WTC11 (cell line): Measurements from ENCODE around the gene NHERF2. TPM values are rescaled to one million over a fixed set of nuclear protein-coding genes. Genes with fewer than 3 reads are reported as not detected.

Experiments used
- ATAC-seq: fragments of 200-7000 bp; cut with Tn5 transposase; 2 replicates; pipeline ENCODE4 v1.10.0; 2021; ENCODE audit warnings: mild to moderate bottlenecking, moderate library complexity
- Bru-seq: library from RNA; stranded (reverse); fragments of 400-500 nt; gene quantifications from one replicate; lab custom pipeline; 2021; lab: Mats Ljungman, UMichigan
- CTCF ChIA-PET: fragments of 300-600 bp; sonication (Branson Sonifier 250); formaldehyde crosslinking; loops from one replicate; lab custom pipeline; 2021; ENCODE audit warnings: antibody characterized with exemption; lab: Charles Lee
- POLR2A ChIA-PET: fragments of 350-600 bp; sonication (Branson Sonifier 250); formaldehyde crosslinking; loops from one replicate; lab custom pipeline; 2021; ENCODE audit warnings: antibody characterized with exemption; lab: Charles Lee
- DNase-seq: peaks from one replicate; pipeline ENCODE4 v3.0.0; 2021; ENCODE audit warnings: low spot score
- H3K27ac Mint-ChIP-seq: 2 replicates; pipeline ENCODE4 v1.8.0; 2021; ENCODE audit warnings: mixed read lengths
- H3K27me3 Mint-ChIP-seq: 2 replicates; pipeline ENCODE4 v1.8.0; 2021; ENCODE audit warnings: low read depth, mild to moderate bottlenecking, moderate library complexity, mixed read lengths
- H3K36me3 Mint-ChIP-seq: 2 replicates; pipeline ENCODE4 v1.8.0; 2021; ENCODE audit warnings: mixed read lengths
- H3K4me1 Mint-ChIP-seq: 2 replicates; pipeline ENCODE4 v1.8.0; 2022; ENCODE audit warnings: mixed read lengths
- H3K4me3 Mint-ChIP-seq: 2 replicates; pipeline ENCODE4 v1.8.0; 2021; ENCODE audit warnings: mild to moderate bottlenecking, moderate library complexity, mixed read lengths
- H3K9me3 Mint-ChIP-seq: 2 replicates; pipeline ENCODE4 v1.8.0; 2021; ENCODE audit warnings: mixed read lengths
- AFF4 ChIP-seq: sonication (generic); formaldehyde crosslinking; IDR thresholded peaks from 2 replicates; pipeline ENCODE4 v1.8.1; 2023; ENCODE audit warnings: mild to moderate bottlenecking, missing genetic modification reagents, borderline replicate concordance
- ATF1 ChIP-seq: sonication (generic); formaldehyde crosslinking; IDR thresholded peaks from 2 replicates; pipeline ENCODE4 v1.8.1; 2023; ENCODE audit warnings: mild to moderate bottlenecking, moderate library complexity, missing genetic modification reagents
- ATF3 ChIP-seq: sonication (generic); formaldehyde crosslinking; conservative IDR thresholded peaks from 2 replicates; pipeline ENCODE4 v1.8.1; 2022; ENCODE audit warnings: mild to moderate bottlenecking, missing genetic modification reagents
- ELF4 ChIP-seq: sonication (generic); formaldehyde crosslinking; IDR thresholded peaks from 2 replicates; pipeline ENCODE4 v1.8.1; 2022; ENCODE audit warnings: low read depth, mild to moderate bottlenecking, moderate library complexity, missing genetic modification reagents
- EMX1 ChIP-seq: fragments of 250-450 bp; sonication (Bioruptor Pico); IDR thresholded peaks from 2 replicates; pipeline ENCODE4 v1.8.0; 2021; ENCODE audit warnings: mild to moderate bottlenecking
- ERG ChIP-seq: fragments of 250-450 bp; sonication (Bioruptor Pico); IDR thresholded peaks from 2 replicates; pipeline ENCODE4 v1.8.0; 2021; ENCODE audit warnings: mild to moderate bottlenecking
- MAX ChIP-seq: sonication (generic); formaldehyde crosslinking; IDR thresholded peaks from 2 replicates; pipeline ENCODE4 v1.8.0; 2022; ENCODE audit warnings: mild to moderate bottlenecking, missing genetic modification reagents
- NFATC4 ChIP-seq: fragments of 250-450 bp; sonication (Bioruptor Pico); IDR thresholded peaks from 2 replicates; pipeline ENCODE4 v1.9.0; 2021; ENCODE audit warnings: mild to moderate bottlenecking
- NR3C1 ChIP-seq: sonication (generic); formaldehyde crosslinking; conservative IDR thresholded peaks from 2 replicates; pipeline ENCODE4 v1.8.1; 2023; ENCODE audit warnings: low read depth, mild to moderate bottlenecking, missing genetic modification reagents
- PRDM15 ChIP-seq: sonication (generic); formaldehyde crosslinking; IDR thresholded peaks from 2 replicates; pipeline ENCODE4 v1.8.0; 2022; ENCODE audit warnings: missing genetic modification reagents
- RELA ChIP-seq: sonication (generic); formaldehyde crosslinking; IDR thresholded peaks from 2 replicates; pipeline ENCODE4 v1.8.1; 2022; ENCODE audit warnings: missing genetic modification reagents, mild to moderate bottlenecking, borderline replicate concordance
- ZBTB21 ChIP-seq: sonication (generic); formaldehyde crosslinking; IDR thresholded peaks from 2 replicates; pipeline ENCODE4 v1.8.1; 2023; ENCODE audit warnings: mild to moderate bottlenecking, missing genetic modification reagents, borderline replicate concordance
- ZBTB43 ChIP-seq: sonication (generic); formaldehyde crosslinking; IDR thresholded peaks from 2 replicates; pipeline ENCODE4 v1.8.1; 2023; ENCODE audit warnings: mild to moderate bottlenecking, missing genetic modification reagents
- ZNF219 ChIP-seq: sonication (generic); formaldehyde crosslinking; IDR thresholded peaks from 2 replicates; pipeline ENCODE4 v1.8.0; 2023; ENCODE audit warnings: missing genetic modification reagents, mild to moderate bottlenecking, borderline replicate concordance
- ZNF423 ChIP-seq: fragments of 250-450 bp; sonication (Bioruptor Pico); IDR thresholded peaks from 2 replicates; pipeline ENCODE4 v2.1.2; 2022; ENCODE audit warnings: mild to moderate bottlenecking, moderate library complexity
- ZNF425 ChIP-seq: fragments of 250-450 bp; sonication (Bioruptor Pico); conservative IDR thresholded peaks from 2 replicates; pipeline ENCODE4 v1.9.0; 2021; ENCODE audit warnings: mild to moderate bottlenecking
- long read RNA-seq, 3 experiments: library from RNA in 1 of 3; library from capped mRNA in 1 of 3; library from polyadenylated mRNA in 1 of 3; unstranded in 2 of 3; stranded (forward) in 1 of 3; transcript quantifications; one replicate each; pipeline ENCODE4 v2.0.0, GENCODE V29; 2021
- total RNA-seq: library from RNA; stranded (reverse); gene quantifications from 3 replicates; pipeline ENCODE4 v1.2.3, GENCODE V29; 2021

NHERF2 gene
- 23.3 to 31.1 TPM (median 28.0 TPM) in 3 replicates for total RNA-seq
- percentile 33 among the genes with signal in this experiment for Bru-seq, nascent RNA
- long read RNA-seq, experiment 1, transcript SLC9A3R2-202 (7 exons, 1,564 nt) = minor isoform, 21 of 128 reads
- long read RNA-seq, experiment 1, transcript SLC9A3R2-201 (7 exons, 2,194 nt) = major isoform, 91 of 128 reads
- long read RNA-seq, experiment 1, partial matches to known transcripts = 5 of 128 reads
- long read RNA-seq, experiment 1, other reads (novel, unspliced or antisense) = 10 of 128 reads
- long read RNA-seq, experiment 2, transcript SLC9A3R2-201 (7 exons, 2,194 nt) = major isoform, 13 of 25 reads
- long read RNA-seq, experiment 2, partial matches to known transcripts = 3 of 25 reads
- long read RNA-seq, experiment 2, other reads (novel, unspliced or antisense) = 6 of 25 reads
- long read RNA-seq, experiment 3 = 0 reads

- no peak for DNase-seq
- H3K4me1 Mint-ChIP-seq = peaks cover 12% of the 10 kb centered on the region
- H3K9me3 Mint-ChIP-seq = no peaks in the 10 kb centered on the region
- H3K4me3 Mint-ChIP-seq = peak within 1 kb of the TSS; percentile 75
- no peaks in the 10 kb centered on the region for H3K36me3 Mint-ChIP-seq
- H3K27me3 Mint-ChIP-seq = peaks cover 41% of the 10 kb centered on the region
- TF ChIP-seq ELF4 (CRISPR knock-in tag) = no peak
- TF ChIP-seq ZNF425 = no peak
- no peak for TF ChIP-seq ZNF423 (CRISPR knock-in tag)
- TF ChIP-seq ZNF219 (CRISPR knock-in tag) = no peak
- POLR2A ChIA-PET = interaction anchor here (0.6 kb wide), 1 partner anchor 56 kb away, joined by 4 read pairs; no protein-coding TSS in a partner anchor
- peak; percentile 9 for ATAC-seq
- H3K27ac Mint-ChIP-seq = no peak within 1 kb of the TSS
- CTCF ChIA-PET = interaction anchor here (0.9 to 2.3 kb wide), 5 partner anchors 21 to 475 kb away, joined by 3 to 16 read pairs (median 4); partner anchors contain the start of genes NTHL1 and TSC2
These were observed at the start of gene NHERF2 for GRCh38 chr16:2026461-2027023. TSS of gene NHERF2 (plus strand) at chr16:2026902. CDS start at chr16:2027006, 104 bp downstream.

- ATAC-seq (no peak), DNase-seq (no peak)
- H3K36me3 Mint-ChIP-seq = peaks cover 10% of the 10 kb centered on the region
- H3K27ac Mint-ChIP-seq = no peak overlapping the region
- POLR2A ChIA-PET = no interaction called here
- CTCF ChIA-PET = interaction anchor here (0.7 to 1.5 kb wide), 2 partner anchors 27 to 82 kb away, joined by 3 to 4 read pairs; no protein-coding TSS in a partner anchor
- no peak overlapping the region for H3K4me3 Mint-ChIP-seq
- H3K9me3 Mint-ChIP-seq = no peaks in the 10 kb centered on the region
- H3K4me1 Mint-ChIP-seq = peaks cover 18% of the 10 kb centered on the region
- H3K27me3 Mint-ChIP-seq = peaks cover 26% of the 10 kb centered on the region
- TF ChIP-seq AFF4 (CRISPR knock-in tag) = no peak
- TF ChIP-seq PRDM15 (CRISPR knock-in tag) = no peak
- no peak for TF ChIP-seq ATF3 (CRISPR knock-in tag)
- TF ChIP-seq NFATC4 (CRISPR knock-in tag) = no peak
- no peak for TF ChIP-seq ZBTB43
- no peak for TF ChIP-seq NR3C1 (CRISPR knock-in tag)
- no peak for TF ChIP-seq MAX
- TF ChIP-seq RELA (CRISPR knock-in tag) = no peak
- no peak for TF ChIP-seq ERG
- TF ChIP-seq ATF1 = no peak
- TF ChIP-seq EMX1 (CRISPR knock-in tag) = no peak
- TF ChIP-seq ZBTB21 = no peak
These were observed 49.5 kb upstream of the NHERF2 start for GRCh38 chr16:1976951-1977874.
